Colonic mucosa (tissue), 4 donors: ENCODE measurements around the gene SCNN1G. TPM values are rescaled to one million over a fixed set of nuclear protein-coding genes. Genes with fewer than 3 reads are reported as not detected.

Experiments used
- DNase-seq: peaks from one replicate; pipeline ENCODE4 v3.0.0-alpha.2; 2020
- H3K27ac ChIP-seq: fragments of 200-600 bp; one replicate; pipeline ENCODE4 v1.8.0; 2021
- H3K27me3 ChIP-seq: fragments of 200-600 bp; one replicate; pipeline ENCODE4 v1.8.0; 2021
- H3K36me3 ChIP-seq: fragments of 200-600 bp; one replicate; pipeline ENCODE4 v1.8.0; 2021
- H3K4me1 ChIP-seq: fragments of 200-600 bp; one replicate; pipeline ENCODE4 v1.8.0; 2021; ENCODE audit warnings: mild to moderate bottlenecking
- H3K4me3 ChIP-seq: fragments of 200-600 bp; one replicate; pipeline ENCODE4 v1.8.0; 2021
- H3K9ac ChIP-seq, 2 donors: one replicate each; pipeline ENCODE4 v1.7.0; 2013; ENCODE audit warnings: control low read depth in 2 of 2, low read depth in 2 of 2, low read length in 2 of 2
- H3K9me3 ChIP-seq: fragments of 200-600 bp; one replicate; pipeline ENCODE4 v1.8.0; 2021
- CTCF ChIP-seq: fragments of 200-600 bp; IDR thresholded peaks from one replicate; pipeline ENCODE4 v1.8.0; 2022; ENCODE audit warnings: antibody characterized with exemption, mild to moderate bottlenecking
- intact Hi-C: fragments of 100-400 bp; cut with DNase I; formaldehyde crosslinking; loops from one replicate; pipeline ENCODE4 v1.14.1; 2022
- total RNA-seq, 2 donors: library from RNA; stranded (reverse); fragmentation: NEBNext Ultra II Directional in 1 of 2; extraction: Animal tissue kit (Norgen Biotek cat#: 25700) in 1 of 2; gene quantifications; one replicate each; pipeline ENCODE4 v1.2.1, GENCODE V29; 2021
- donor health status: healthy.
- donor health status: DM: no; HTN: no; CAD: no.
- donor health status: DM: no; HTN: no; CAD: no.

The SCNN1G gene
- total RNA-seq, 2 donors from 2014 or later = 2.0 to 3.4 TPM

GRCh38 chr16:23163921-23164320 is 18.6 kb upstream of the SCNN1G start:
- Histone ChIP-seq H3K9me3 (no peaks in the 10 kb centered on the region), H3K27ac (no peak overlapping the region), H3K9ac (no peak overlapping the region), H3K36me3 (no peaks in the 10 kb centered on the region), H3K4me1 (no peaks in the 10 kb centered on the region), H3K27me3 (no peaks in the 10 kb centered on the region), H3K4me3 (no peak overlapping the region)
- intact Hi-C loops = loop anchor here (10.0 kb wide), 1 partner anchor 269 kb away; no protein-coding TSS in a partner anchor
- DNase-seq = no peak
- no peak for TF ChIP-seq CTCF

GRCh38 chr16:23164736-23165135 is 17.8 kb upstream of the SCNN1G start:
- Histone ChIP-seq H3K4me3 (no peak overlapping the region), H3K27ac (no peak overlapping the region), H3K9me3 (no peaks in the 10 kb centered on the region), H3K27me3 (no peaks in the 10 kb centered on the region), H3K9ac (no peak overlapping the region), H3K4me1 (no peaks in the 10 kb centered on the region), H3K36me3 (no peaks in the 10 kb centered on the region)
- DNase-seq = no peak
- intact Hi-C loops = loop anchor here (10.0 kb wide), 1 partner anchor 270 kb away; no protein-coding TSS in a partner anchor
- TF ChIP-seq CTCF = no peak

DNA sequence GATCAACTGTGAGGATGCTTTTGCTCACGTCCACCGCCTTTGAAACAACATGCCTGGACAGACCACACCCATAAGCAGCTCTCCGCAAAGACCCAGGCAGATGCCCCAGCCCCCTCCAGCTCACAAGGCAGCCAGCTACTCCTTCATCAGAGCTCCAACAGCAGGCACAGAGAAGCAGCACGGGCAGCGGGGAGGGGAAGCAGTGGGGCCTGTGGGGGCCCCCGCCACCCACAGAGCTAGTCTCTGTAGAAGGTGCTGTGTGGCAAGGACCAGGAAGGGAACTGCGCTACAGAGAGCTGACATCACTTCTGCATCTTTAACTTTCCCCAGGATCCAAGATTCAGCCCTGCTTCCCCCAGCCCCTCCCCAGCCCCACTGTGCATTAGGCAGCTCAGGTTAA is 10.0 kb upstream of the SCNN1G start:
- H3K27me3 ChIP-seq = no peaks in the 10 kb centered on the region
- DNase-seq = no peak
- intact Hi-C loops = no loop called here
- no peaks in the 10 kb centered on the region for H3K4me1 ChIP-seq
- H3K4me3 ChIP-seq = no peak overlapping the region
- H3K27ac ChIP-seq = no peak overlapping the region
- H3K36me3 ChIP-seq = no peaks in the 10 kb centered on the region
- H3K9me3 ChIP-seq = no peaks in the 10 kb centered on the region
- TF ChIP-seq CTCF = no peak
- H3K9ac ChIP-seq = no peak overlapping the region

DNA sequence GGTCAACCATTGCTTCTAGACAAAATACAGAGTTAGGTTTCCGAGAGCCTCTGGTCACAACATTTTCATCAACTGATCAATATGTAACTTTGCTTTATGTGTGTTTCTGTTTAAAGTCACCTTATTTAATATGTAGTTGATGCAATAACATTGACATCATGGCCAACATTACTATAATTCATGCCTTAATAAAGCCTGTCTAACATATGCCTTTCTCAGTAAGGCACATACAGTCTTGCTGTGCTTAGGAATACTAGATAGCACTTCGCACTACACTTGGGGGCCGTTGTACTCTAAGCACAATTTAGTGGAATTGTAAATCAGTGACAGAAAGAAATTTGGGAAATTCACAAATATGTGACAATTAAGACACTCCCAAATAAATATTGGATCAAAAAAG is 9.6 kb upstream of the SCNN1G start:
- no peaks in the 10 kb centered on the region for H3K36me3 ChIP-seq
- no peak overlapping the region for H3K27ac ChIP-seq
- H3K27me3 ChIP-seq = no peaks in the 10 kb centered on the region
- no peak for TF ChIP-seq CTCF
- no peaks in the 10 kb centered on the region for H3K9me3 ChIP-seq
- intact Hi-C loops = no loop called here
- H3K9ac ChIP-seq = no peak overlapping the region
- H3K4me1 ChIP-seq = no peaks in the 10 kb centered on the region
- no peak overlapping the region for H3K4me3 ChIP-seq
- DNase-seq = no peak

DNA sequence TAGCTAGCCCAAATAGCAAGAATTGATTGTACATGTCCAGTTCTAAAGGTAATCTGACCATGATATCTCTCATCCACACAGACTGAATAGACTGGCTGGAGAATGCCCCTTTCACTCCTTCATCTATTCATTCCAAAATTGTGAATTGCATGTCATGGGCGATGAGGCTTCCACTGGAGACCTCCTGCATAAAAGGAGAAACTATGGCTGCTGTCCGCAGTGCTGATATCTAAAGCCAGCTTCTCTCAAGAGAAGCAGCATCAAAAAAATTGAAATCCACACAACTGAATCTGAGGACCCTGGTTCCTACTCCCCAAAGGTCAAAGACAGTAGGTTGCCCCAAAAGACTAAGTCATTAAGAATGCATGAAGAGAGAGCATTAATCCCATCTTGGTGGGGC is 7.9 kb upstream of the SCNN1G start:
- Histone ChIP-seq H3K36me3 (no peaks in the 10 kb centered on the region), H3K4me3 (no peak overlapping the region), H3K4me1 (no peaks in the 10 kb centered on the region), H3K9ac (no peak overlapping the region), H3K27me3 (no peaks in the 10 kb centered on the region), H3K9me3 (no peaks in the 10 kb centered on the region), H3K27ac (no peak overlapping the region)
- DNase-seq = no peak
- no peak for TF ChIP-seq CTCF
- intact Hi-C loops = no loop called here

DNA sequence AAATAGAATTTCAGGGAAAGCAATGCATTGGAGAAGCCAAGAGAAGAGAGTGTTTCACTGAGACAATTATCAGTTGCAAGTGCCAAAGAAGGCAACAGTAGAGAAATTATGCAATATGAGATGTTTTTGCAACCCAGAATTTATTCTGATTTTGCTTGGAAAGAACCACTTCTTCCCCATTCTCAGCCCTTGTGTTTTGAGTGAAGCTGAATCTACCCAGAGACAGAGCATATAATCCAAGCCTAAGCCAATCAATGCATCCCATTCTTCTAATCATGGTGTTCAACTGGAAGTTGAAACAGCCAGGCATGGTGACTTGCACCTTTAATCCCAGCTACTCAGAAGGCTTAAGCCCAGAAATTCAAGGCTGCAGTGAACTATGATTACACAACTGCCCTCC is 6.9 kb upstream of the SCNN1G start:
- TF ChIP-seq CTCF = no peak
- no peak overlapping the region for H3K4me3 ChIP-seq
- no peaks in the 10 kb centered on the region for H3K27me3 ChIP-seq
- H3K9me3 ChIP-seq = no peaks in the 10 kb centered on the region
- no peak overlapping the region for H3K9ac ChIP-seq
- no peaks in the 10 kb centered on the region for H3K4me1 ChIP-seq
- no peaks in the 10 kb centered on the region for H3K36me3 ChIP-seq
- no peak overlapping the region for H3K27ac ChIP-seq
- intact Hi-C loops = no loop called here
- DNase-seq = no peak
